Retinal pigment epithelial cell (primary cell): ENCODE measurements around the gene EVI5.

ENCODE experiments used
- DNase-seq: peaks from one replicate; pipeline ENCODE4 v3.0.0-alpha.2; 2010; ENCODE audit warnings: low read depth
- H3K4me3 ChIP-seq: 2 replicates; pipeline ENCODE4 v1.5.1; 2011; ENCODE audit warnings: mild to moderate bottlenecking, low read length, control low read depth, moderate library complexity
- CTCF ChIP-seq: conservative IDR thresholded peaks from 2 replicates; pipeline ENCODE4 v1.5.1; 2011; ENCODE audit warnings: low read depth, low read length, control low read depth, inconsistent platforms

Gene EVI5

GRCh38 chr1:92826792-92827191, 41.9 kb upstream of the EVI5 start:
- DNase-seq: no peak
- no peak overlapping the region for H3K4me3 ChIP-seq
- TF ChIP-seq CTCF: no peak

- DNase-seq: peak; percentile 34
- no peak for TF ChIP-seq CTCF
- H3K4me3 ChIP-seq: no peak overlapping the region
Measured at GRCh38 chr1:92822879-92823278, 38.0 kb upstream of the EVI5 start.

GRCh38 chr1:92820551-92820950, 35.6 kb upstream of the EVI5 start:
- no peak for DNase-seq
- H3K4me3 ChIP-seq: no peak overlapping the region
- no peak for TF ChIP-seq CTCF

- no peak for DNase-seq
- no peak for TF ChIP-seq CTCF
- H3K4me3 ChIP-seq: no peak overlapping the region
Measured at GRCh38 chr1:92820024-92820423, 35.1 kb upstream of the EVI5 start.

- peak; percentile 77 for TF ChIP-seq CTCF
- no peak for DNase-seq
- no peak overlapping the region for H3K4me3 ChIP-seq
Measured at GRCh38 chr1:92817986-92818764, 33.3 kb upstream of the EVI5 start.

GRCh38 chr1:92817137-92817697, 32.3 kb upstream of the EVI5 start:
- TF ChIP-seq CTCF: no peak
- H3K4me3 ChIP-seq: no peak overlapping the region
- DNase-seq: no peak

- no peak for DNase-seq
- no peak for TF ChIP-seq CTCF
- no peak overlapping the region for H3K4me3 ChIP-seq
Measured at GRCh38 chr1:92816732-92817131, 31.8 kb upstream of the EVI5 start.
